Trophoblast cell (in vitro differentiated cells and primary cell): ENCODE data around the gene COL4A1.

Experiments
- DNase-seq, 2 donors: peaks; one replicate each; pipeline ENCODE4 v3.0.0-alpha.2; 2016
- H2AFZ ChIP-seq: 2 replicates; pipeline ENCODE4 v1.6.1; 2013; ENCODE audit warnings: low read length, moderate library complexity, mild to moderate bottlenecking; ENCODE audit not compliant: insufficient read depth, poor library complexity
- H2AK5ac ChIP-seq: 2 replicates; pipeline ENCODE4 v1.6.1; 2013; ENCODE audit warnings: mild to moderate bottlenecking, low read length
- H2BK120ac ChIP-seq: 2 replicates; pipeline ENCODE4 v1.6.1; 2013; ENCODE audit warnings: low read length, mild to moderate bottlenecking, moderate library complexity; ENCODE audit not compliant: insufficient read depth, poor library complexity
- H2BK12ac ChIP-seq: 2 replicates; pipeline ENCODE4 v1.6.1; 2013; ENCODE audit warnings: mild to moderate bottlenecking, low read length, moderate library complexity
- H2BK5ac ChIP-seq: 2 replicates; pipeline ENCODE4 v1.6.1; 2013; ENCODE audit warnings: low read length, low read depth, moderate library complexity, mild to moderate bottlenecking; ENCODE audit not compliant: poor library complexity
- H3K14ac ChIP-seq: 2 replicates; pipeline ENCODE4 v1.6.1; 2013; ENCODE audit warnings: mild to moderate bottlenecking, low read length
- H3K18ac ChIP-seq: 2 replicates; pipeline ENCODE4 v1.6.1; 2013; ENCODE audit warnings: mild to moderate bottlenecking, low read length
- H3K23ac ChIP-seq: 2 replicates; pipeline ENCODE4 v1.6.1; 2013; ENCODE audit warnings: low read length
- H3K27ac ChIP-seq: 2 replicates; pipeline ENCODE4 v1.5.1; 2013; ENCODE audit warnings: low read depth, mild to moderate bottlenecking, inconsistent platforms, low read length, moderate library complexity
- H3K27me3 ChIP-seq: 2 replicates; pipeline ENCODE4 v1.6.1; 2013; ENCODE audit warnings: inconsistent platforms, mild to moderate bottlenecking, low read length, moderate library complexity; ENCODE audit not compliant: insufficient read depth
- H3K36me3 ChIP-seq, 2 experiments: 1 replicate in 1 of 2; 2 replicates in 1 of 2; pipeline ENCODE4 v1.6.1; 2013; ENCODE audit warnings: low read length in 2 of 2, mild to moderate bottlenecking in 2 of 2, moderate library complexity in 1 of 2; ENCODE audit not compliant: insufficient read depth in 2 of 2, control insufficient read depth in 1 of 2
- H3K4ac ChIP-seq: 2 replicates; pipeline ENCODE4 v1.6.1; 2013; ENCODE audit warnings: low read depth, mild to moderate bottlenecking, low read length, moderate library complexity
- H3K4me1 ChIP-seq, 2 experiments: 1 replicate in 1 of 2; 2 replicates in 1 of 2; pipeline ENCODE4 v1.6.1; 2013; ENCODE audit warnings: low read length in 2 of 2, mild to moderate bottlenecking in 2 of 2, moderate library complexity in 1 of 2; ENCODE audit not compliant: insufficient read depth in 2 of 2, control insufficient read depth in 1 of 2
- H3K4me2 ChIP-seq: 2 replicates; pipeline ENCODE4 v1.6.1; 2013; ENCODE audit warnings: inconsistent platforms, mild to moderate bottlenecking, low read length, moderate library complexity
- H3K4me3 ChIP-seq: 2 replicates; pipeline ENCODE4 v1.5.1; 2013; ENCODE audit warnings: mild to moderate bottlenecking, low read depth, low read length, inconsistent platforms
- H3K79me1 ChIP-seq: one replicate; pipeline ENCODE4 v1.6.1; 2013; ENCODE audit warnings: low read length
- H3K79me2 ChIP-seq: 2 replicates; pipeline ENCODE4 v1.6.1; 2013; ENCODE audit warnings: low read length, mild to moderate bottlenecking; ENCODE audit not compliant: control insufficient read depth, insufficient read depth, poor library complexity
- H3K9ac ChIP-seq: 2 replicates; pipeline ENCODE4 v1.6.1; 2013; ENCODE audit warnings: mild to moderate bottlenecking, low read length
- H3K9me3 ChIP-seq: 2 replicates; pipeline ENCODE4 v1.6.1; 2013; ENCODE audit warnings: low read depth, mild to moderate bottlenecking, control low read depth, inconsistent platforms, low read length; ENCODE audit not compliant: insufficient read depth
- H4K12ac ChIP-seq: 2 replicates; pipeline ENCODE4 v1.6.1; 2013; ENCODE audit warnings: low read depth, mild to moderate bottlenecking, low read length, moderate library complexity
- H4K8ac ChIP-seq: 2 replicates; pipeline ENCODE4 v1.6.1; 2013; ENCODE audit warnings: low read depth, mild to moderate bottlenecking, low read length, moderate library complexity
- H4K91ac ChIP-seq: one replicate; pipeline ENCODE4 v1.6.1; 2013; ENCODE audit warnings: low read depth, mild to moderate bottlenecking, low read length, moderate library complexity
- WGBS: extraction: QIAGEN DNeasy Blood & Tissue Kit; methylation state at CpG from one replicate; pipeline ENCODE4 v1.1.7; 2013; ENCODE audit warnings: missing lambda C conversion rate; ENCODE audit not compliant: insufficient read length, insufficient coverage; ENCODE audit errors: extremely low coverage; 5-methylcytosine and 5-hydroxymethylcytosine counted together

The COL4A1 gene

DNA sequence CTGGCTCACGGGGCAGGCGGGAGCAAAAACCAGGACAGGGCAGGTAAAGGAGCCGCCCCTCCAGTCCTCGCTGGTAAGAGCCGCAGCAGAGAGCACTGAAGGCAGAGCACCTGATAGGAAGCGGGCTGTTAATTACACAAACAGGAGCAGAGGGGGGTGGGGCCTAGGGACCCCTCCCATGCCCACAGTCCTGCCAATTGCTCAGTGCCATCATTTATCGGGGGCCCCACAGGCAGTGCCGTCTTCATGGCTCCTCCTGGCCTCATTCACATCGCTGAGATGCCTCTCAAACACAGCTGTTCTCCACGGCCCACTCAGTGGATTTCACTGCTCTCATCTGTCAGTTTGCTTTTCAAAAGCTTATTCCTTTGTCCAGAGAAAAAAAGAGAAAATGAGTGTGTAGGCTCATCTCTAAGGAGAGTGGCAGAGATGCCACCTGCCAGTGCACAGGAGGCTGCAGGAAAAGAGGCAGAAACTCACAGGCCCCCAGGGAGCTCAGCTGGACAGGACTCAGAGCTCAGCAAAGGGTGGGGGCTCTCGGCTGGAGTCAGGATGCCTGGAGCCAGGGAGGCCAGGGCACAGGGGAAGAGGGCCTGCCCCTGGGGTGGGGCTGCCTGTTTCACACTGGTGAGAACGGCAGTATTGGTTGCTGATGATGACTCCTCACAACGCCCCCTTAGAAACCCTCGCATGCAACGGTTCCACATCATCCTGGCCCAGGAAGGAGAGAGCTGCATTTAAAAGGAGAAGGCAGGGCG, 174.6 kb downstream of the COL4A1 start:
- no peaks in the 10 kb centered on the region for H3K79me2 ChIP-seq
- no peak overlapping the region for H3K18ac ChIP-seq
- H3K9me3 ChIP-seq: no peaks in the 10 kb centered on the region
- peaks cover 0 to under 1% of the 10 kb centered on the region in 2 experiments for H3K4me1 ChIP-seq
- no peaks in the 10 kb centered on the region for H3K36me3 ChIP-seq
- no peaks in the 10 kb centered on the region for H3K79me1 ChIP-seq
- no peak overlapping the region for H2BK12ac ChIP-seq
- H4K12ac ChIP-seq: no peak overlapping the region
- no peak overlapping the region for H3K14ac ChIP-seq
- no peak overlapping the region for H3K9ac ChIP-seq
- no peak overlapping the region for H3K27ac ChIP-seq
- no peak overlapping the region for H3K4me3 ChIP-seq
- no peak overlapping the region for H2AK5ac ChIP-seq
- no peak overlapping the region for H2BK5ac ChIP-seq
- H4K91ac ChIP-seq: no peak overlapping the region
- H3K23ac ChIP-seq: no peak overlapping the region
- no peak overlapping the region for H2AFZ ChIP-seq
- no peak overlapping the region for H4K8ac ChIP-seq
- H3K4me2 ChIP-seq: no peak overlapping the region
- no peak overlapping the region for H2BK120ac ChIP-seq
- H3K27me3 ChIP-seq: no peaks in the 10 kb centered on the region
- no CpG with 5 or more reads among the region's 16 CpGs for WGBS
- no peak overlapping the region for H3K4ac ChIP-seq
- no peak for DNase-seq

DNA sequence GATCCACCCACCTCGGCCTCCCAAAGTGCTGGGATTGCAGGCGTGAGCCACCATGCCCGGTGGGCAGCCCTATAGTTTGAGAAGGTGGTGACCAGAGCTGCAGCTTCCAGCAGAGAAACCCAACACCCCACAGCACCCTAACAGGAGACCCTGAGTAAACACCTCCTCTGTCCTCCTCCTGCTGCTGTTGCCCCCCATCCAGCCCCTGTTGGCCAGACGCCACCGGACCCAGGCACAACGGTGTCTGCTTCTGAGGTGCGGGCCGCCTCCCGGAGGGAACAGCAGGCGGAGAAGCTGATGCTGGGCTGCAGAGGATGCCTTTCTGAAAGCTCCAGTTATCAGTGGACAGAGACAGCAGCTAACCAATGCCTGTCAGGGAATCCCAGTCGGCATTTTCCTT, 175.5 kb downstream of the COL4A1 start:
- Histone ChIP-seq H3K27ac (no peak overlapping the region), H3K18ac (no peak overlapping the region), H2AFZ (no peak overlapping the region), H3K79me1 (no peaks in the 10 kb centered on the region), H2BK120ac (no peak overlapping the region), H3K27me3 (no peaks in the 10 kb centered on the region), H3K23ac (no peak overlapping the region), H4K91ac (no peak overlapping the region), H3K36me3 (no peaks in the 10 kb centered on the region), H4K8ac (no peak overlapping the region), H3K4me2 (no peak overlapping the region), H3K14ac (no peak overlapping the region), H3K79me2 (no peaks in the 10 kb centered on the region), H3K9ac (no peak overlapping the region), H2AK5ac (no peak overlapping the region), H3K4me1 (peaks cover 8 to 9% of the 10 kb centered on the region in 2 experiments), H2BK5ac (no peak overlapping the region), H3K4me3 (no peak overlapping the region), H2BK12ac (no peak overlapping the region), H3K9me3 (no peaks in the 10 kb centered on the region), H3K4ac (no peak overlapping the region), H4K12ac (no peak overlapping the region)
- WGBS: no CpG with 5 or more reads among the region's 11 CpGs
- DNase-seq: no peak

DNA sequence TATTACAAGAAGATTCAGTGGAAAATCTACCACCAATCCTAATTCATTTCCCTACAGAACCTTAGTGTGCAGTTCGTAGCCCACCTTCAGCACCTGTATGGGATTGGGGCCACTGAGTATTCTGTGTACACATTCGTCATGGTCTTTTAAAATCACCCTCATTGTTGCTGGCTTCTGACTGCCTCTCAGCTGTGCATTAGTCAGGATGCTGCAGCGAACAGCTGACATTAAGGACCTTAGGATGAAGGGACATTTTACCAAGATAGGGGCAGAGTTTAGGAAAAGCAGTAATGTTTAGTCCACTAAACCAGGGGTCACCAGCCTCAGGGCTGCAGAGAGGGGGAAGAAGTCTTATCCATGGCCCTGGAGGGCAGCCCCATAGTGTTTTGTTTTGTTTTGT, 176.5 kb downstream of the COL4A1 start:
- Histone ChIP-seq H3K4me1 (peaks cover 9 to 15% of the 10 kb centered on the region in 2 experiments), H2BK12ac (no peak overlapping the region), H3K27ac (no peak overlapping the region), H3K27me3 (no peaks in the 10 kb centered on the region), H3K14ac (no peak overlapping the region), H2AFZ (no peak overlapping the region), H3K79me1 (no peaks in the 10 kb centered on the region), H3K4ac (no peak overlapping the region), H2AK5ac (no peak overlapping the region), H3K4me2 (no peak overlapping the region), H4K91ac (no peak overlapping the region), H2BK120ac (no peak overlapping the region), H3K79me2 (no peaks in the 10 kb centered on the region), H3K36me3 (no peaks in the 10 kb centered on the region), H3K18ac (no peak overlapping the region), H2BK5ac (no peak overlapping the region), H3K9ac (no peak overlapping the region), H4K12ac (no peak overlapping the region), H3K9me3 (no peaks in the 10 kb centered on the region), H3K4me3 (no peak overlapping the region), H4K8ac (no peak overlapping the region), H3K23ac (no peak overlapping the region)
- DNase-seq: no peak
- WGBS: no CpG with 5 or more reads among the region's 3 CpGs

DNA sequence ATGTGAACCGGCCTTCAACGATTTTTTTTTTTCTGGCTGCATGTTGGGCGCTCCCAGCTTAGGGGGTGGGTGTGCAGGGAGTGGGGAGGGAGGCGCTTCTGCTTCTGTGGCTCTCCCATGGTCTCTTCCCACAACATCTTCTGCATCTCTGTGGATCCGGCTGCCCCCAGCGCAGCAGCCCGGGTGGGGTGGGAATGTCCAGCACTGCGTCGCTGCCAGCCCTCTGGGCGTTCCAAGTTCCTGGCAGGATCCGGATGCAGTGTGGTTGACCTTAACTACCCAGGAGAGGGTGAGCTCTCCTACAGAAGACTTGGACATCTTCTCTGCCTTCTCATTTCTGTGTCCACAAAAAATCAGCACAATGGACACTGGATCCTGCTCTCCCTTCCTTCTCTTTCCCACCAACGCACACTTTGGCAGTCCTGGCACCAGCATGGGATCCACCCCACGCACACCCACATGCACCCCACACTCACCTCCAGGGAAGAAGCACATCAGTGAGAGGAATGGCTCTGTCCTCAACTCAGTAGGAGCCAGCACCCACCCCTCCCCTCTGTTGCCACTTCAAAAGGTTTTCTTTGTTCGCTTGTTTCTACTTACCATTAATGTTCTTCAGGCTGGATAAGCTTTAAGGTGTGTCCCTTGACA, 177.3 kb downstream of the COL4A1 start:
- Histone ChIP-seq H3K9me3 (no peaks in the 10 kb centered on the region), H3K18ac (no peak overlapping the region), H3K27me3 (no peaks in the 10 kb centered on the region), H3K9ac (no peak overlapping the region), H4K8ac (no peak overlapping the region), H3K27ac (no peak overlapping the region), H3K14ac (no peak overlapping the region), H3K23ac (no peak overlapping the region), H4K12ac (no peak overlapping the region), H2BK5ac (no peak overlapping the region), H3K4me2 (no peak overlapping the region), H3K79me1 (no peaks in the 10 kb centered on the region), H3K4me1 (peaks cover 9 to 15% of the 10 kb centered on the region in 2 experiments), H2BK12ac (no peak overlapping the region), H4K91ac (no peak overlapping the region), H2BK120ac (no peak overlapping the region), H2AK5ac (no peak overlapping the region), H3K4ac (no peak overlapping the region), H3K36me3 (no peaks in the 10 kb centered on the region), H3K4me3 (no peak overlapping the region), H2AFZ (no peak overlapping the region), H3K79me2 (no peaks in the 10 kb centered on the region)
- no CpG with 5 or more reads among the region's 14 CpGs for WGBS
- DNase-seq: no peak
